ENCODE data around the gene KRT85. TPM values are rescaled to one million over a fixed set of nuclear protein-coding genes. Genes with fewer than 3 reads are reported as not detected.

Gene KRT85
- total and polyA plus RNA-seq, 2 donors (not counting 3 experiments of a cell fraction or from before 2014, with no cell fraction given), result not detected

DNA sequence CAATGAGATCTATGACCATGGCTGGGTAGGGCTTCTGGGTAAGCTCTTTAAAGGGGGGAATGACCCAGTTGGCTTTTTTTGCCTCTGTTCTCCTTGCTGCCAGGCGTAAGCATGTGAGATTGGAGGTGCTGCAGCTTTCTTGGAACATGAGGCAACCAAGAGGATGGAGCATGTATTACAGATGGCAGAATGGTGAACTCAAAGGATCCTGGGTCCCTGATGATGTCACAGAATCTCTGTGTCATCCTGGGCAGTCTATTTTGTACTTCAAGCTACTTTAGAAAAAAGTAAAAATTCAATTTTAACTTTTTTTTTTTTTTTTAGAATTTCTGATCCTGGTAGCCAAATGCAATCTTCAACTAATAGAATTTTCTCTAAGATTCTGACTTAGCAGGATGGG, 30.9 kb upstream of the KRT85 start:
- dilution Hi-C loops (cut with MboI; ENCODE audit: extremely low pct_ligation_motif_present, low sequenced_read_pairs) (no loop called here), intact Hi-C loops (cut with micrococcal nuclease) (no loop called here)
- no peak for FAIRE-seq
- Histone ChIP-seq H3K4me2 (ENCODE audit: insufficient read depth, low read length) (no peak overlapping the region), H3K27me3 (ENCODE audit: control insufficient read depth in 2 of 2, insufficient read depth in 2 of 2, low read length in 2 of 2) (peaks cover 0 to 2% of the 10 kb centered on the region in 2 experiments), H3K9me3 (replicated peaks; ENCODE audit: control insufficient read depth, insufficient read depth, low read length) (no peaks in the 10 kb centered on the region), H3K79me2 (ENCODE audit: control insufficient read depth, insufficient read depth, low read length) (no peaks in the 10 kb centered on the region), H3K4me1 (ENCODE audit: control insufficient read depth, extremely low read depth, insufficient read depth, low read length) (no peaks in the 10 kb centered on the region), H4K20me1 (replicated peaks; ENCODE audit: control insufficient read depth, extremely low read depth, insufficient read depth, low read length) (no peaks in the 10 kb centered on the region), H2AFZ (ENCODE audit: low read depth, low read length) (no peak overlapping the region), H3K4me3 (replicated peaks in 1 of 3; ENCODE audit: insufficient read depth in 1 of 3, low read depth in 1 of 3, low read length in 3 of 3) (no peak overlapping the region), H3K9me1 (replicated peaks; ENCODE audit: control insufficient read depth, extremely low read depth, insufficient read depth, low read length) (no peaks in the 10 kb centered on the region), H3K27ac (ENCODE audit: insufficient read depth, low read depth, low read length) (no peak overlapping the region), H3K9ac (replicated peaks; ENCODE audit: extremely low read depth, insufficient read depth, low read length) (no peak overlapping the region), H3K36me3 (ENCODE audit: control insufficient read depth in 2 of 2, extremely low read depth in 1 of 2, insufficient read depth in 2 of 2, low read length in 2 of 2) (no peaks in the 10 kb centered on the region)
- no TSS peak for BruUV-seq (replicated peaks)
- ChIA-PET CTCF (interaction anchor here (1.7 to 2.3 kb wide), 2 partner anchors 19 to 472 kb away, joined by 5 to 8 read pairs; no protein-coding TSS in a partner anchor), POLR2A (no interaction called here)
- DNase-seq (ENCODE audit: low read depth, low spot score), result no peak
- TF ChIP-seq POLR2AphosphoS5 (IDR thresholded peaks at IDR 0.05; ENCODE audit: insufficient read depth, low read depth, low read length) (no peak), GATA2 (IDR thresholded peaks at IDR 0.05; ENCODE audit: insufficient read depth, insufficient read length, low read depth, low read length) (no peak), MYC (IDR thresholded peaks at IDR 0.05; ENCODE audit: low read depth, low read length) (no peak), JUN (IDR thresholded peaks at IDR 0.05; ENCODE audit: borderline replicate concordance, insufficient read depth, insufficient read length, low read depth) (no peak), FOS (IDR thresholded peaks at IDR 0.05; ENCODE audit: borderline replicate concordance, insufficient read depth, low read length) (no peak), EZH2 (IDR thresholded peaks at IDR 0.05; ENCODE audit: borderline replicate concordance, low read depth, low read length, severe bottlenecking) (no peak), POLR2A (IDR thresholded peaks at IDR 0.05; ENCODE audit: low read depth, low read length) (no peak)
- TF ChIP-seq, protein P1, sequence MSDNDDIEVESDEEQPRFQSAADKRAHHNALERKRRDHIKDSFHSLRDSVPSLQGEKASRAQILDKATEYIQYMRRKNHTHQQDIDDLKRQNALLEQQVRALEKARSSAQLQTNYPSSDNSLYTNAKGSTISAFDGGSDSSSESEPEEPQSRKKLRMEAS (IDR thresholded peaks at IDR 0.05; ENCODE audit: insufficient read depth, insufficient read length), result no peak
- TF ChIP-seq, protein P2, sequence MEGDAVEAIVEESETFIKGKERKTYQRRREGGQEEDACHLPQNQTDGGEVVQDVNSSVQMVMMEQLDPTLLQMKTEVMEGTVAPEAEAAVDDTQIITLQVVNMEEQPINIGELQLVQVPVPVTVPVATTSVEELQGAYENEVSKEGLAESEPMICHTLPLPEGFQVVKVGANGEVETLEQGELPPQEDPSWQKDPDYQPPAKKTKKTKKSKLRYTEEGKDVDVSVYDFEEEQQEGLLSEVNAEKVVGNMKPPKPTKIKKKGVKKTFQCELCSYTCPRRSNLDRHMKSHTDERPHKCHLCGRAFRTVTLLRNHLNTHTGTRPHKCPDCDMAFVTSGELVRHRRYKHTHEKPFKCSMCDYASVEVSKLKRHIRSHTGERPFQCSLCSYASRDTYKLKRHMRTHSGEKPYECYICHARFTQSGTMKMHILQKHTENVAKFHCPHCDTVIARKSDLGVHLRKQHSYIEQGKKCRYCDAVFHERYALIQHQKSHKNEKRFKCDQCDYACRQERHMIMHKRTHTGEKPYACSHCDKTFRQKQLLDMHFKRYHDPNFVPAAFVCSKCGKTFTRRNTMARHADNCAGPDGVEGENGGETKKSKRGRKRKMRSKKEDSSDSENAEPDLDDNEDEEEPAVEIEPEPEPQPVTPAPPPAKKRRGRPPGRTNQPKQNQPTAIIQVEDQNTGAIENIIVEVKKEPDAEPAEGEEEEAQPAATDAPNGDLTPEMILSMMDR (IDR thresholded peaks at IDR 0.05; ENCODE audit: extremely low read depth in 1 of 2, insufficient read depth in 1 of 2, low read depth in 1 of 2, low read length in 2 of 2), result no peak

Measured in endothelial cell of umbilical vein (primary cell).